HepG2 (cell line): ENCODE results near the gene ARHGEF39. TPM values are rescaled to one million over a fixed set of nuclear protein-coding genes. Genes with fewer than 3 reads are reported as not detected.

Experiments
- ATF3 ChIP-seq: sonication (generic); formaldehyde crosslinking; IDR thresholded peaks from 2 replicates; pipeline ENCODE4 v1.4.0; 2020; ENCODE audit warnings: missing genetic modification reagents
- EHMT2 ChIP-seq: fragments of 200-600 bp; sonication (generic); IDR thresholded peaks from 2 replicates; pipeline ENCODE4 v1.7.0; 2017; ENCODE audit warnings: antibody characterized with exemption, low read depth, low read length, borderline replicate concordance
- NR2F6 ChIP-seq, 2 experiments: IDR thresholded peaks; 2 replicates each; pipeline ENCODE4 v1.6.1; 2016; ENCODE audit warnings: antibody characterized with exemption in 1 of 2, mild to moderate bottlenecking in 1 of 2
- ZBTB10 ChIP-seq: sonication (generic); formaldehyde crosslinking; IDR thresholded peaks from 2 replicates; pipeline ENCODE4 v1.4.0; 2020; ENCODE audit warnings: missing genetic modification reagents, borderline replicate concordance
- ZNF142 ChIP-seq: sonication (generic); formaldehyde crosslinking; IDR thresholded peaks from 2 replicates; pipeline ENCODE4 v1.4.0; 2020; ENCODE audit warnings: missing genetic modification reagents
- ZNF280D ChIP-seq: sonication (generic); formaldehyde crosslinking; IDR thresholded peaks from 2 replicates; pipeline ENCODE4 v1.5.1; 2020; ENCODE audit warnings: mild to moderate bottlenecking, missing genetic modification reagents
- ZNF468 ChIP-seq: sonication (generic); formaldehyde crosslinking; IDR thresholded peaks from 2 replicates; pipeline ENCODE4 v1.8.0; 2022; ENCODE audit warnings: mild to moderate bottlenecking, moderate library complexity, missing genetic modification reagents
- ZNF530 ChIP-seq: sonication (generic); formaldehyde crosslinking; IDR thresholded peaks from 2 replicates; pipeline ENCODE4 v1.5.0; 2020; ENCODE audit warnings: low read depth, mild to moderate bottlenecking, missing genetic modification reagents
- ZNF557 ChIP-seq: sonication (generic); formaldehyde crosslinking; IDR thresholded peaks from 2 replicates; pipeline ENCODE4 v1.4.0; 2020; ENCODE audit warnings: missing genetic modification reagents
- ZNF564 ChIP-seq: sonication (generic); formaldehyde crosslinking; IDR thresholded peaks from 2 replicates; pipeline ENCODE4 v1.8.1; 2023; ENCODE audit warnings: mild to moderate bottlenecking, missing genetic modification reagents
- ZNF710 ChIP-seq: sonication (generic); formaldehyde crosslinking; IDR thresholded peaks from 2 replicates; pipeline ENCODE4 v1.5.0; 2020; ENCODE audit warnings: mild to moderate bottlenecking, missing genetic modification reagents, borderline replicate concordance
- polyA plus RNA-seq, 8 experiments: library from polyadenylated mRNA; depleted of rRNA in 3 of 8; stranded (reverse) in 7 of 8; unstranded in 1 of 8; fragments of >200 nt; fragmentation: Illumina TruSeq in 4 of 8; extraction: Trizol in 4 of 8; gene quantifications; 2 replicates each; pipeline versions ENCODE4 v1.2.1 to v1.2.3, GENCODE V29; 2011 to 2016; ENCODE audit warnings: low read depth in 4 of 8, missing spikeins in 1 of 8, mixed read lengths in 1 of 8; ENCODE audit not compliant: insufficient read depth in 1 of 8
- total RNA-seq, 5 experiments: library from RNA; depleted of rRNA; stranded (reverse); fragments of >200 nt; fragmentation: Illumina TruSeq; extraction: Trizol; gene quantifications; 2 replicates each; pipeline ENCODE4 v1.2.3, GENCODE V29; 2016; ENCODE audit warnings: low read depth in 1 of 5

Gene ARHGEF39
- total and polyA plus RNA-seq, 2 of the 13 experiments (the other 11 are each of a cell fraction or from before 2014, with no cell fraction given): 11.2 to 12.3 TPM

GRCh38 chr9:35658137-35658967 lies 6.6 kb downstream of the ARHGEF39 start, which contains the start of gene CCDC107 (continued):
- peak; percentile 90 for TF ChIP-seq ZBTB10
- no peak for TF ChIP-seq ZNF142 (CRISPR knock-in tag)
- 0 out of 2 replicates have a peak, but pooled peaks have one; percentile 35 for TF ChIP-seq ZNF710 (CRISPR knock-in tag)
- no peak for TF ChIP-seq ZNF530 (CRISPR knock-in tag)
- TF ChIP-seq ZNF557 (CRISPR knock-in tag): no peak; the same call in 1 of the 2 replicates
- TF ChIP-seq NR2F6 (IDR thresholded peaks at IDR 0.05): no peak
- peak; percentile 50; the same call in 1 of the 2 replicates for TF ChIP-seq NR2F6 (CRISPR knock-in tag; IDR thresholded peaks at IDR 0.05)
- TF ChIP-seq ATF3 (CRISPR knock-in tag): peak; percentile 46
- no peak; the same call in 1 of the 2 replicates for TF ChIP-seq ZNF280D (CRISPR knock-in tag)
- TF ChIP-seq ZNF468 (CRISPR knock-in tag): no peak
- 0 out of 2 replicates have a peak, but pooled peaks have one; percentile 40 for TF ChIP-seq ZNF564 (CRISPR knock-in tag)
- TF ChIP-seq EHMT2: no peak
